Measurements from ENCODE around the gene ACER2.

The ACER2 gene

GRCh38 chr9:19456996-19457692 lies 48.3 kb downstream of the ACER2 start:
- DNase-seq, result peak; percentile 60 to 67

DNA sequence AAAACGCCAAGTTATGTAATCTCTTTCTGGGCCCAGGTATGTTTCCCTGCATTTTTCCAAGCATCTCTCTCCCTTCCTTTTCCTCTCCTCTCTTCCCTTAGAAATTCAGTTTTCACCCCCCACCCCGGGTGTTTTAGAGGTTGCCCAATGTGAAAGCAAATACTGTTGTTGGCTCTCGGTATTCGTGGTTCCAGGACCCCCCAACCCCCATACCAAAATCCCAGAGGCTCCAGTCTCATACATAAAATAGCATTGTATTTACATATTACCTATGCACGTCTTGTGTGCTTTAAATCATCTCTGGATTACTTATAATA lies 48.8 kb downstream of the ACER2 start:
- DNase-seq, result no peak

GRCh38 chr9:19460243-19460642 lies 51.4 kb downstream of the ACER2 start:
- DNase-seq, result no peak

DNA sequence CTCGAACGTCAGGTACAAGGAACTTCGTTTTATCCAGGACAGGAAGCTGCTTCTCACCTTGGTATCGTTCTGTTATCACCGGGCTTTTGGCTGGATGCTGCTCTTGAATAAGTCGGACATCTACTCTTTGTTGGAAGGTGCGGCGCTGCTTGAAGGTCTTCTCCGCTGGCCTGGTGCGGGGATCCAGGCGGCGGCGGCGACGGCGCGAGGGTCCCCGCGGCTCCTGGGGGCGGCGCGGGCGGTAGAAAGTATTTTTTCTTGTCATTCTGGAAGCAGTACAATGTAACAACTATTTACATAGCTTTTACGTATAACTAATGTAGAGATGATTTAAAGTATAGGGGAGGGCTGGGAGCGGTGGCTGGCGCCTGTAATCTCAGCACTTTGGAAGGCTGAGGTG lies 52.3 kb downstream of the ACER2 start:
- DNase-seq, result no peak

DNA sequence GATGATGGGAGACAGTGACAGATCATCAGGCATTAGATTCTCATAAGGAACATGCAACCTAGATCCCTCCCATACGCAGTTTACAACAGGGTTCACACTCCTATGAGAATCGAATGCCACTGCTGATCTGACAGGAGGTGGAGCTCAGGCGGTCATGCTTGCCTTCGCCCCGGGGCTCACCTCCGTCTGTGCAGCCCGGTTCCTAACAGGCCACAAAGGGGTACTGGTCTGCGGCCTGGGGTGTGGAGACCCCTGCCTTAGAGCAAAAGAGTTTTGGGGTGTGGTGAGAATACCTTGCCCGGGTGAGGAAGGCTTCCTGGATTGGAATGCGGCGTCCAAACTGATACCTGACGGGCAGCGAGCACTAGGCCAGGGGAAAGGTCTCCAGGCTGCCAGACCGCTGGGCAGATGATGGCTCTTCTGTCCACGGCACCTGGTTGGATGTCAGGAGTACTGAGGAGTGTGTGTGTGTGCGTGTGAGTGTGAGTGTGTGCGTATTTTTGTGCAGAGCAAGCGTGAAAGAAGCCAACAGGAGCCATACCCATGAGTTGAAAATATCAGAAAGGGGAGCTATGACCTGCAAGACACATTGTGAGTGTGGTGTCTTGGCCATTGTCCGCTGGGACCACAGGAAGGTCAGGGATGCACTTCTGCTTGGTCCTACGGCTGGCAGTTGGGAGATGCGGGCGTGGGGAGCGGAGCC lies 55.4 kb downstream of the ACER2 start:
- no peak for DNase-seq

DNA sequence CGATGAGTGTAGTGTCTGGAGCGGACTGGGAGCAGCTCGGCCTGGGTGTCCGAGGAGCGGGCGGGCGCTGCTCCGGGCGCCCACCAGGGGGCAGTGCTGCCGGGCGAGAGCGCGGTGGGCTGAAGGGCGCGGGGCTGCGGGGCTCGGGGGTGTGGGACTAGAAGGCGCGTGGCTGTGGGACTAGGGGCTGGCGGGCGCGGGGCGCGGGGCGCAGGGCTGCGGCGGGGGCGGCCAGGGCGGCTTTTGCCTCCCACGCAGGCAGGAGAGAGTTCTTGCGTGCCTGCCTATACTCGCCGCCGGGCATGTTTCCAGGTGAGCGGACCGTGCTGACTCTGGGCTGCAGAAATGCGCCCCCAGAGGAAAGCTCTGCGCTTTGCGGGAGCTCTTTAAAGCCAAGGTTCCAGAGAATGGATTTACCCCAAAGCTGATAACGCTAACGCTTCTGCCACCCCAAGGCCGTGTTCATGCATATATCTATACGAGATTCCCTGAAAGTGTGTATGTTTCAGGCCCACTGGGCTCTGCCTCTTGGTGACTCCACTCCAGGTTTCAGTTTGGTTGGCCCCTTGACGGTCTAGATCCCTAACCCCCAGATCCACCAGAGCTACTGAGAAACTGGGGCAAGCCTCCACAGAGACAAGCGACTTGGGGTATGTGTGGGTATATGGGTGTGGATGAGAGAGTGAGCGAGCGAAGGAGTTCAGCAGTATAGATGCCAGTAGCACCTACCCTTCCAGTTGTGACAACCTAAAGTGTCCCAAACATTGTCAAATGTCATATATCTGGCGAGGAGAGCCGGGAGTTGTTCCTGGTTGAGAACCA lies 56.2 kb downstream of the ACER2 start:
- DNase-seq, result peak; percentile 61 to 73

DNA sequence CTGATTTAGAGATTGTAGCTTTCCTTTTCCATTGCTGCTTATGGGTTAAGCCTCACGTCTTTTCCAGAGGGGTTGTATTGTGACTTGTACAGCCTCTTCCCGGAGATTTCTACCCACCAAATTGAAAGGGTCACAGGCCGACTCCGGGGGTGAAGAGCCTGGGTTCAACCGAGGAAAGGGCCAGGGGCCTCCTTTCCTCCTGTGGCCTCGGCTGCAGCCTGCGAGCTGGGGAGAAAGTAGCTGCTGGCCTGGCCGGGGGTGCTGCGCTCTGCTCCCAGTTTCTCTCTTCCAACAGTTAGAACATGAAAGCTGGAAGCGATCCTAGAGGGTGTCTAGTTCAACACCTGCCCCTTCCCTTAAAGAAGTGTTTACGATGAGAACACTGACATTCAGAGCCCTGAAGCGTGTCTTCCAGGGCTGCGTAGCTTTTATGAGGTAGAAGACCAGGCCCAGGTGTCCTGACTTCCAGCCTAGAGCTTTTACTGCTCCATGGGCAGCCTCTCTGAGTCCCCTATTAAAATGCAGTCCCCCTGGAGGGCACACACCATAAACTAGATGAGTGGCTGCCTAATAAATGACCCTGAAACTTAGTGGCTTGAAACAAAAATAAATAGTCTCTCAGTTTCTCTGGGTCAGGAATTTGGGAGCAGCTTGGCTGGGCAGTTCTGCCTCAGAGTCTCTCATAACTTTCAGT lies 56.9 kb downstream of the ACER2 start:
- no peak for DNase-seq

DNA sequence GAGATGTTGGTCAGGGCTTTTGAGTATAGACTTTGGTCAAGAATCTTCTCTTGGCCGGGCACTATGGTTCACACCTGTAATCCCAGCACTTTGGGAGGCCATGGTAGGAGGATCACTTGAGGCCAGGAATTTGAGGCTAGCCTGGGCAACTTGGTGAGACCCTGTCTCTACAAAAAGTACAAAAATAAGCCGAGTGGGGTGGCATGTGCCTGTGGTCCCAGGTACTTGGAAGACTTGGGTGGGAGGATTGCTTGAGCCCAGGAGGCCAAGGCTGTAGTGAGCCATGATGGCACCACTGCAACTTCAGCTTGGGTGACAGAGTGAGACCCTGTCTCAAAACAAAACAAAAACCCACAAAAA lies 57.5 kb downstream of the ACER2 start:
- no peak for DNase-seq

DNA sequence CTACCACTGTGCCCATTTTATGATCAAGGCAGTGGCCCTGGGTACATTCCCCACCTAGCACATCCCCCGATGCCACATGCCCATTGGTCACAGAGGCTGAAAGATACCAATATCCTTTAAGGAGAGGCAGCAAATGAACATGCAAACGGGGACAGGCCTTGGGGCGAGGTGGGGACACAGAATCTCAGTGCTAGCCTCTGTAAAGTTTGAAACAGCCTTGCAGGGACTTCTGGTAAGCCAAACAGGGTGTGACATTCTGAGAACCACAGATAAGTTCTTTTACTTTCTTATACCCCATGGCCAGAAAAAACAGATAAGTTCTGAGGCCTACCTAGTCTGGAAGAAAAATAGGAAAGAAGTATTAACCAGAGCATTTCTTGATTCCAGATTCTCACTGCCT lies 60.5 kb downstream of the ACER2 start:
- DNase-seq, result no peak

GRCh38 chr9:19470567-19470966 lies 61.8 kb downstream of the ACER2 start:
- no peak for DNase-seq

GRCh38 chr9:19470981-19471650 lies 62.3 kb downstream of the ACER2 start:
- DNase-seq, result no peak

DNA sequence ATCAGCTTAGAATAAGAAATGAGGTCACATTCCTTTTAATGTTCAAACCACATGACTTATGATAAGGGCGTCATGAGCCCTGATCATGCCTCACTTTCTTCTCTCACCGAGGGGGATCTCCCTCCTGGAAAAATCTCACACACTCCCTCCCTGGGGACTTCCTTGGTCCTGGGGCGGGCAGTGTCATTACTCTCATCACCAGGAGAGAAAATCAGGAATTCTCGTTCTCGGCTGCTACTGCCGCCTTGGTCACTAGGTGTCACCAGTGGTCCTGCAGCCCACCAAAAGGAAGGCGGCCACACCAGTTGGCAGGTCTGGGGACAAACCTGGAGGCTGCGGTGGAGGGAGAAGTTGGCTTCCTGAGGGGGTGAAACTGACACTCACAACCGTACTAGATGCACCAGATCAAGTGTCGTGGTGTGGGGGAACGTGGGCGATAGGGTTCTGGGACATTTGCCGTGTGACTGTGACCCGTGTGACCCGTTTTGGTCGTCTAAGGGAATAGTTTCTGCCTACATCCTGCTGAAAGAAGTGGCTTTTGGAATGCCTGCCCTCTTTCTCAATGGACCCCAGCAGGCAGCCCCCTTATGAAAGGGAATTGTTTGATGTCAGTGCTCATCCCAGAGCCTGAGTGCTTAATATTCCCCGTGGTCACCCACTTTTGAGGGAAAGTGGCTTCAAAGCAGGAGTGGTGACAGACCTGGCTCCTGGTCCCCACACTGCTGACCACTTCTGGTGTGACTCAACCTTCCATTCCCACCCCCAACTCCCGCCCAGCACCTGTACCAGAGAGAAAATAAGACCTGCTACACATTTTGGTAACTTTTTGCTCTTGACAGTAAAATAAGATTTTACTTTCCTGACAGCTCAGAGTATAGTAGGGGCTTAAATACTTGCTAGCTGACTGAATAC lies 63.2 kb downstream of the ACER2 start:
- DNase-seq, result peak; percentile 27 to 37

- DNase-seq, result no peak
These were observed 64.8 kb downstream of the ACER2 start for GRCh38 chr9:19473605-19474004.

DNA sequence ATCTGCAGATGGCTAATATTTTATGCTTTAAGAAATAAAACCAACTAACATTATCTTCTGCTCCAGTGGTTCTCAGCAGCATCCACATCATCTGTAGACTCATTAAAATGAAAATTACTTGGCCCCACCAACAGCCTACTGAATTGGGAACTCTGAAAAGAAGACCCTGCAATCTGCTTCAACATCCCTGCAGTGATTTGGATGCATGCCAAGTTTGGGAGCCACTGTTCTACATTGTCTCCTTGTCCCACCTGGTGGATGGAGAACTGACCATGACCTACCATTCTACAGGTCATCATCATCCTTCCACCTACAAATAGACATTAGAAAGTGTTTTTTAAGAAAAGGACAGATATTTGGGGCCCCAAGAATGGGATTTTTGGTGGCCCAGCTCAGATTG lies 71.1 kb downstream of the ACER2 start:
- DNase-seq, result no peak

DNA sequence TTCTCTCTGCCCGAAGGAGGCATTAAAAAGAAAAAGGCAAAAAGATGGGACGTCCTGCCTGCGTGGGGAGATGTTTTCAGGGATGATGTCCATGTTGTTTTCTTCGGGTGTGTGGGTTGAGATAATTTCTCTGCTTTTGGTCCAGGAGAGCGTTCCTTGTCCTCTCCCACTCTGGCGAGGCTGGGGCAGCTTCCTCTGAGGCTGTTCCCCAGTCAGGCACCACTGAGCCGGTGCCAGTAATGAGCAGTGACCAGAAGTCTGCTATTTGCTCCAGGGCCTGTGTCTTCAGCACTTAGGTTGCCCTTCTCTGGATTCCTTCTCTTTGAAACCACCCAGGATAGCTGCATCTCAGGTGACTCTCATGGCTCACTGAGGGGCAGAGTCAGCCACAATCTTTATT lies 71.5 kb downstream of the ACER2 start:
- no peak for DNase-seq

- no peak for DNase-seq
These were observed 72.5 kb downstream of the ACER2 start for GRCh38 chr9:19481121-19481870.

- DNase-seq, result no peak
These were observed 73.2 kb downstream of the ACER2 start for GRCh38 chr9:19481971-19482404.

- DNase-seq, result no peak
These were observed 75.9 kb downstream of the ACER2 start for GRCh38 chr9:19484699-19485098.

DNA sequence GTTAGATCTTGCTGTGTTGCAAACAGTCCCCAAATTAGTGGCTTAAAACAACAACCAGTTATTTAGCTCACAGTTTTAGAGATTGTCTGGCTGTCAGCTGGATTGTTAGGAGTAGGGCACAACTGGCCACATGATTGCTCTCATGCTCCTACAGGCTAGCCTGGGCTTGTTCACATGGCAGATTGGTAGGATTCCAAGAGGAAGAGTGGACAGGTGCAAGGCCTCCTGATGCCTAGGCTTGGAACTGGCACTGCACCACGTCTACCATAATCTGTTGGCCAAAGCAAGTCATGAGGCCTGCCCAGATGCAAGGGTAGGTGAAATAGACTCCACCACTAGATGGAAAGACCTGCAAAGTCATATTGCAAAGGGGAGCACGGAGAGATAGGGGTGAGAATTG lies 76.4 kb downstream of the ACER2 start:
- no peak for DNase-seq

DNA sequence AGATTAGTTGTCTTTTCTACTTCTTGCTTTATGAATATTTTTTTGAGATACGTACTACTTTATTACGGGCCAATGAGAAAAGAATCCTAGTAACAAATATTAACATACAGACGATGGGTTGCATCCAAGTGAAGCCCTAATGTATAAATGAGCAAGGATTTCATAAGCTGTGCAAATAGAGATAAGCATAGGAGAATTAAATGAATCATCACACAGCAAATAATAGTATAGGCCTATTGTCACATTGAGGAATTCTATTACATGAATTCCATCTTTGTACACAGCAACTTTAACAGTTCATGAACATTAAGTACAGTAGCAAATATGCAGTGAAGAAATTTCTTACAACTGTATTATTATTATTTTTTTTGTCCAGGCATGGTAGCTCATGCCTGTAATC lies 78.0 kb downstream of the ACER2 start:
- DNase-seq, result no peak

GRCh38 chr9:19488721-19489120 lies 79.9 kb downstream of the ACER2 start:
- no peak for DNase-seq
